ENCODE measurements around the gene HDAC6.
"Not testable (repeated sequence)": the region's sequence is repeated elsewhere in the genome, so short reads cannot be mapped to it uniquely, and the experiment has no call there.

Gene HDAC6

DNA sequence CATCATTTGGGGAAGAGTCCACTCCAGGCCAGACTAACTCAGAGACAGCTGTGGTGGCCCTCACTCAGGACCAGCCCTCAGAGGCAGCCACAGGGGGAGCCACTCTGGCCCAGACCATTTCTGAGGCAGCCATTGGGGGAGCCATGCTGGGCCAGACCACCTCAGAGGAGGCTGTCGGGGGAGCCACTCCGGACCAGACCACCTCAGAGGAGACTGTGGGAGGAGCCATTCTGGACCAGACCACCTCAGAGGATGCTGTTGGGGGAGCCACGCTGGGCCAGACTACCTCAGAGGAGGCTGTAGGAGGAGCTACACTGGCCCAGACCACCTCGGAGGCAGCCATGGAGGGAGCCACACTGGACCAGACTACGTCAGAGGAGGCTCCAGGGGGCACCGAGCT, 21.2 kb downstream of the HDAC6 start:
- DNase-seq = no peak

DNA sequence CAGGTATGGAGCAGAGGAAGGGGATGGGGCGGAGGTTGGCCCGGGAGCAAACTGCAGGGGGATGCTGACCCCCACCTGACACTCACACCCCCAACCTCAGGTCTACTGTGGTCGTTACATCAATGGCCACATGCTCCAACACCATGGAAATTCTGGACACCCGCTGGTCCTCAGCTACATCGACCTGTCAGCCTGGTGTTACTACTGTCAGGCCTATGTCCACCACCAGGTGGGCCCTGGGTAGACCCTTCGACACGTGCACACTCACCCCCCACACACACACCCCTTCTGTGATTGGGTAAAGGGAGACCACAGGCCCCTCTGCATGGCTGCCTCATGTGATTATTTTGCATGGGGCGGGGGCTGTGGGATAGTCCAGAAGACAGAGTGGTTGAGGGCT, 22.2 kb downstream of the HDAC6 start:
- DNase-seq = no peak

DNA sequence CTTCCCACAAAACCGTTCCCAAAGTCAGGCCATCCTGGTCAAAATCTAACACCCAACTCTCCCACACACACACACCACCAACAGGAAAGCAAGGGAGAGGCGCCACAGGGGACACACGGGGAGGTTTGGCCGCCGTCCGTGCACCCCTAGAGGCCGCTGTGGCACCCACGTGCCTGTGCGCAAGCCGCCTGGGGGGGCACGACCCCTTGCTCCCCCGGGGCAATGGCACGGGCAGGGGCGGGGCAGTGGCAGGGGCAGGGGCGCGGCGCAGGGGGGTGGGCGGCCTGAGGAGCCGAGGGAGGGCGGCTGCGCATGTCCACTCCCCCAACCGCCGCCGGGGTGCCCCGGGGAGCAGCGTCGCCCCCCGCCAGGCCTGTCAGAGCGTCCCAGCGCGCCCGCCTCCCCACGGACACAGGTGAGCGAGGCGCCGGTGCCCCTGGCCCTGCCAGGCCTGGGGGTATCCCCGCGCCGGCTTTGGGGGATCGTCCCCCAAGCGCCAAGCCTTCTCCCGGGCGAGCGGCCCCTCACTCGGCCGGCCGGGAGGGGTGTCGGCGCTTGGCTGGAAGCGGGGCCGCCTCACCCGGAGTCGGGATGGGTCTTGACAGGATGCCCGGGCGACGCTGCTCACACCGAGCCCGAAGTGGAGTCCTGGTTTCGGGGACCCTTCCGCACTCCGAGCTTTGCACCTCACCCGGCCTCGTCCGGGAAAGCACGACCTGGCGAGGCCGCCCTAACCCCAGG, 24.4 kb downstream of the HDAC6 start, which contains the start of gene ERAS:
Gene ERAS (plus strand): TSS at position 379 of the 741 bp plus-strand sequence. CDS start 2,611 bp downstream, outside the sequence.
- DNase-seq = peak; percentile 19

DNA sequence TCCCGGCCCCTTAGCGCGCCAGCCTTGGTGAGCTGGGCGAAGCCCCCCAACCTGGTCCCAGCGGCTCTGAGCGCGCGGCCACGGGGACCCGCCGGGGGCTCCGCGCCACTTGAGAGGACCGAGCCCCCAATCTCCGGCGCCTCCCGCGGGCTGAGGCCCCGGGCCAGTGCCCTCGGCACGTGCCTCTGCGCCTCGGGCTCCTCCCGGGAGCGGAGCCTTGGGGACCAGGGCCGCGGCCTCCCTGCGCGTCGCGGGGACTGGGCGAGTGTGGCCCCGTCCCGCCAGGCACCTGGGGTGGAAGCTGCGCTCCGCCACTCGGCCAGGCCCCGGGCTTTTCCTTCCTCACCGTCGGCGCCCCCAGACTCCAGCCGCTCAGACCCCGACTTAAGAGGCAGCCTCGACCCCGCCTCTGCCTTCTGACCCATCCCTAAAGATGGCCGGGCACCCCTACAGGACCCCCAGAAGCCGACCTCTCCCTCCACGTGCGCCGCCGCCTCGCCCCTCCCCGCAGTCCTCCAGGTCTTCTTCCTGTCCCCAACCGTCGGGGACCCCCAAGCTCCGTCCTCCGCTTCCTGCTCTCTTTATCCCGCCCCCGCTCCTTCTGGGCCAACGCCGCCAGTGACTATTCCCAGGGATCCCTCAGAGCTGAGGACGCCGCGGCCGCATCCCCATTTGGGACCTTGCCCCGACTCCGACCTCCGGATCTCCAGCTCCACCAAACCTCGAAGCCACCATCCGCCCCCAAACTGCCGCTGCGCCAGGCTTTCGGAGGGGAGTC, 25.2 kb downstream of the HDAC6 start:
- peak; percentile 7 for DNase-seq

DNA sequence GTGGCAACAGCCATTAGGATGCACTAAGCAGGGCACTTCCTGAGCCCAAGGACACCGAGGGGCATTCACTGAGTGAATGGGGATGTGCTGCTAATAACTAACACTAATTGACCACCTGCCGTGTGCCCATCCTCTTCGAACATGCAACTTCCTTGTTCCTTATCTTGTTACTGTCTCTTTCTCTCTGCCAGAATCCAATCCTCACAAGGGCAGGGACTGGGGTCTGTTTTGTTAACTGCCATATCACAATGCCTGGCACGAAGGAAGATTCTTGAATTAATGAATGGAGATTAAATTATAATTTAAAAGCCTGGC, 25.7 kb downstream of the HDAC6 start:
- no peak for DNase-seq

DNA sequence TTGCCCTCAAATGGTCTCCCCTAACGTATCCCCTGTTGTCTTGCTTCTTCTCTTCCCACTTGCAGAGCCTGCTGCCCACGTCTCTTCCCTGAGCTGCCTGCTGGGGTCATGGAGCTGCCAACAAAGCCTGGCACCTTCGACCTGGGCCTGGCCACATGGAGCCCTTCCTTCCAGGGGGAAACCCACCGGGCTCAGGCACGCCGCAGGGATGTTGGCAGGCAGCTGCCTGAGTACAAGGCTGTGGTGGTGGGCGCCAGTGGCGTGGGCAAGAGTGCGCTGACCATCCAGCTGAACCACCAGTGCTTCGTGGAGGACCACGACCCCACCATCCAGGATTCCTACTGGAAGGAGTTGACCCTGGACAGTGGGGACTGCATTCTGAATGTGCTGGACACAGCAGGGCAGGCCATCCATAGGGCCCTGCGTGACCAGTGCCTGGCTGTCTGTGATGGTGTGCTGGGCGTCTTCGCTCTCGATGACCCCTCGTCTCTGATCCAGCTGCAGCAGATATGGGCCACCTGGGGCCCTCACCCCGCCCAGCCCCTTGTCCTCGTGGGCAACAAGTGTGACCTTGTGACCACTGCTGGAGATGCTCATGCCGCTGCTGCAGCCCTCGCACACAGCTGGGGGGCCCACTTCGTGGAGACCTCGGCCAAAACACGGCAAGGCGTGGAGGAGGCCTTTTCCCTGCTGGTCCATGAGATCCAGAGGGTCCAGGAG, 27.3 kb downstream of the HDAC6 start:
- DNase-seq = no peak

DNA sequence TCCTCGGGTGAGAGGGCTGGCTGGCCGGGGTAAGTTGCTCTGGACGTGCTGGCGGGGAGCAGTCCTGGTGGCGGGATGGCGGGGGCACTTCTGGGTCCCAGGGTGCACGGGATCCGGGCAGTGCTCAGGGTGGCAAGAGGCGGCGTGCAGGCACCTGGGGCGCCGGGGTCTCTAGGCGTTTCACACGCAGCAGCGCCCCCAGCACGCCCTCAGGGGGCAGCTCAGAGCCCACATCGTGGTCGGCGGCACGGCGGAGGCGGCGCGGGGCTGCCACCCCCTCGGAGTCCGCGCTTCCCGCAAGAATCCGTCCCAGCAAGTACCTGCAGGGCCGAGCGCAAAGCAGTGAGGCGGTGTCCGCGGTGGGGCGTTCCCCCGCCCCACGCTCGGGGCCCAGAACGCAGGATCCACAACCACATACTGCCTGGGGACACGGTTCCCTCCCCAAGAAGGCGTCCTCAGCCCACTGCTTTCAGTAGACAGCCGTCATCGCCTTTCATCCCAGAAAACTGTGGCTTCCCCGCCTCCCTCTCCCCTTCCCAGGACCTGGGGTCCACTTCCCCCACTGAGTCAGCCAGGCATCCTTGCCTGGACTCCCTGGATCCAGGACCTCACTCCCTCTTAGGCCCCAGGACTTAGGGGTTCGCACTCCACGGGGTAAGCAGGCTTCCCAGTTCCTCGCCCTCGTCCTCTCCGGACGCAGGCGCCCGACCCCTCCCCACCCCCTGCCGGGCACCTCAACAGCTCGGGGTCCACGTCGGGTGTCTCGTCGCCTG, 29.5 kb downstream of the HDAC6 start:
- no peak for DNase-seq

DNA sequence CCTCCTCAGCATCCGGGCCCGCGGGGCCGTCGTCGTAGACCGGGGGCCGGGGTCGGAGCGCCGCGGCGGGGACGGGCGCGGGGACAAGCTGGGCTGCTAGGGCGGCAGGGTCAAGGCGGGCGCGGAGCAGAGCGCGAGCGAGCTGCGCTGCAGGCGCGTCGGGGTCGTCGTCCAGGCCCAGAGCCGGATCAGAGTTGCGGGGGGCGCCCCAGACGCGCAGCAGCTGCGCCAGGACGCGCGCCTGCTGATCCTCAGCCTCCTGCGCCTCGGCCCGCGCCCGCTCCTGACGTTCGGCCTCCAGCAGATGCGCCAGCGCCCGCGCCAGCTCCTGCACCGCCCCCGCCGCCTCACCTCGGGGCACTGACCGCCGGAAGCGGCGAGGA, 30.0 kb downstream of the HDAC6 start:
- DNase-seq = peak; percentile 25

DNA sequence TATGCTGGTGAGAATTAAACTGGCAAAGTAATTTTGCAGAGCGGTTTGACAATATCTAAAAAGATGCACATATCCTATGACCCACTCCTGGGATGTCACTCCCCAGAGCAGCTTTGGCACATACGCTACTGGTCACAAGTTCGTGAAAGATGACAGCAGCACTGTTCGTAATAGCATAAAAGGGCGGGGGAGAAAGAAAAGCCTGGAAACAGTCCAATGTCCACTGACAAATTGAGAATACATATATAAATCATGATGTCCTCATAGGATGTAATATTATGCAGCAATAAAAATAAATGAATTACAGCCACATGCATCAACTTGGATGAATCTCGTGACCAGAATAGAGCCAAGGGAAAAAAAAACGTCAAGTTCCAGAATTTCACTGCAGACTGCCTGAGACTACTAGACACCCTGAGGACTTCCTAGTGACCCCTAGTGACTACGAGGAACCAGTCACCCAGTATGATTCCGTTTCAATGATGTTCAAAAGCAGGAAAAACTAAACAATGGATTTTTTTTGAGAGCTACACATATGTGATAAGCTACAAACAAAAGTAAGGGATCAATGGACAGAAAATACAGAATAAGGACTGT, 31.8 kb downstream of the HDAC6 start:
- no peak for DNase-seq

DNA sequence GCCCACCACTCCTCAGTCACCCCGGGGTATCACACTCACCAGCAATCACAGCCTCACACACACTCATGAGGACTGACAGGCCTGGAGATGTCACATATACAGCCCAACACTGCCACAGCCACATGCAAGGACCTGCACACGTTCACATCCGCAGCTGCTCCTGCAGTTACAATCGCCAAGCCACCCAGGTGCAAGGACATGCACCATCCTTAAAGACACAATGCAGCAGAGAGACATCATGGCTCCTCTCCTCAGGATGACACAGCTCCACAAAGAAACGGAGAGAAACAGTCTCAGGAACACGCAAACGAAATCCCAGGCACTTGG, 32.5 kb downstream of the HDAC6 start:
- peak; percentile 14 for DNase-seq

DNA sequence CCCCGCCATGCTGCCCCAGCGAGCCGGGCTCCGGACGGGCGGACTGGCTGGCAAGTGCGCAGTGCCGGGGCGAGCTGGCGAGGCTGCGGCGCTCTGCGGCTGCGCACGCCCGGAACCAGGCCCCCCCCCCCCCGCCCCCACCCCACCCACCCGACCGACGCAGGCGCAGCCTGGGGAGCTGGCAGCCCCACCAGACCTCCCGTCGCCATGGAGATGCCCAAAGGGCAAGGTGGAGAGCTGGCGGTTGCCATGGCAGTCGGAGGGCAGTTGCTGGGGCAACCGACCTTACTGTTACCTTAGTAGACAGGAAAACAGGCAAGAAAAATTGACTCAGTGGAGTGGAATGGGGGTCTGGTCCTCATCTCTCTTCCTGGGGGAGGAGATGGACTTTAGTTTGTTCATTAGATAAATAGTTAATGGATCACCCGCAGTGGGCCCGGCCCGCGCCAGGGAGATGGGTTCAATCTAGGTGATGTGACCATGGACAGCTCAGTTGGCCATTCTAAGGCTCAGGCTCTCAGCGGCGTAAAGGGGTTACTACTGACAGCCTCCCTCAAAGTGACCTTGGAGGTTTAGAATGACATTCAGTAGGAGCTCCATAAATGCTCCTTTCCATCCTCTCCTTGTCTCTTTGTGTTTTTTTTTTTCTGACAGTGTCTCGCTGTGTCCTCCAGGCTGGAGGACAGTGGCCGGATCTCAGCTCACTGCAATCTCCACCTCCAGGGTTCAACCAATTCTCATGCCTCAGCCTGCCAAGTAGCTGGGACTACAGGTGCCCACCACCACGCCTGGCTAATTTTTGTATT, 33.9 kb downstream of the HDAC6 start, which contains the start of gene PCSK1N:
Gene PCSK1N (minus strand): TSS at position 87 of the 806 bp plus-strand sequence. CDS start 78 bp downstream, at position 9.
- peak; percentile 24 for DNase-seq

DNA sequence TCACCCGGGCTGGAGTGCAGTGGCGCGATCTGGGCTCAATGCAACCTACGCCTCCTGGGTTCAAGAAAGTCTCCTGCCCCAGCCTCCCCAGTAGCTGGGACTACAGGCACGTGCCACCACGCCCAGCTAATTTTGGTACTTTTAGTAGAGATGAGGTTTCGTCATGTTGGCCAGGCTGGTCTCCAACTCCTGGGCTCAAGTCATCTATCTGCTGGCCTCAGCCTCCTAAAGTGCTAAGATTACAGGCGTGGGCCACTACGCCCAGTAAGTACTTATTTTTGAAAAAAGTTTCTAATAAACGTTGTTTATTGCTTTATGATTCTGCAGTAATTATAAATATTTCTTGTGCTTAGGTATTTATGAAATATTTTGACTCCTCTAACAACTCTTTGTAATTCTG, 37.8 kb downstream of the HDAC6 start:
- DNase-seq = no peak

DNA sequence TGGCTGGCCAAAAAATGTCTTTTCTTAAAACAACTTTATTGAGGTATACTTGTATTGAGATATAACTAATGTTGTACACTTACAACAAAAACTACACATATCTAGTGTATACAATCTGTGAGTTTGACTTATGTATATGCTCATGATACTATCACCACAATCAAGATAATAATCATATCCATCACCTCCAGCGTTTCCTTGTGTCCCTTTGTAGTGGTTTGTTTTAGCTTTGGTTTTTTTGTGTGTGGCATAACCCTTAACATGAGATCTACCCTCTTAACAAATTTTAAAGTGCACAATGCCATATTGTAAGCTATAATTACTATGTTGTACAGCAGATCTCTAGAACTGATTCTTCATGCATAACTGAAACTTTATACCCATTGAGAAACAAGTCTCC, 47.0 kb downstream of the HDAC6 start:
- no peak for DNase-seq

DNA sequence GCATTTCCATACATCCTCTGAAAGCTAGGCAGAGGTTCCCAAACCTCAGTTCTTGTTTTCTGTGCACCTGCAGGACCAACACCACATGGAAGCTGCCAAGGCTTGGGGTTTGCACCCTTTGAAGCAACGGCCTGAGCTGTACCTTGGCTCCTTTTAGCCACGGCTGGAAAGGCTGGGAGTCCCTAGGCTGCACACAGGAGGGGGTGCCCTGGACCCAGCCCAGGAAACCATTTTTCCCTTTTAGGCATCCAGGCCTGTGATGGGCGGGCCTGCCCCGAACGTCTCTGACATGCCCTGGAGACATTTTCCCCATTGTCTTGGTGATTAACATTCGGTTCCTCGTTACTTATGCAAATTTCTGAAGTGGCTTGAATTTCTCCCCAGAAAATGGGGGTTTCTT, 51.0 kb downstream of the HDAC6 start:
- DNase-seq = no peak

DNA sequence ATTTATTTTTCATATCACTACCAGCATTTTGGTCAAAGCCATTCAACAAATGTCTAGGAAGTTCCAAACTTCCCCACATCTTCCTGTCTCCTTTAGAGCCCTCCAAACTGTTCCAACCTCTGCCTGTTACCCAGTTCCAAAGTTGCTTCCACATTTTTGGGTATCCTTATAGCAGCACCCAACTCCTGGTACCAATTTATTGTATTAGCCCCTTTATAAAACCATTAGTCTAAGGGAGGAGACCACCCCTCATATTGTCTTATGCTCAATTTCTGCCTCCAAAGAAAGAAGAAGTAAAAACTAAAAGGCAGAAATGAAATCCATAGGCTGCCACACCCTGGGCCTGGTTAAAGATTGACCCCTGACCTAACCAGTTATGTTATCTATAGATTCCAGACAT, 51.6 kb downstream of the HDAC6 start:
- DNase-seq = not testable (repeated sequence)

DNA sequence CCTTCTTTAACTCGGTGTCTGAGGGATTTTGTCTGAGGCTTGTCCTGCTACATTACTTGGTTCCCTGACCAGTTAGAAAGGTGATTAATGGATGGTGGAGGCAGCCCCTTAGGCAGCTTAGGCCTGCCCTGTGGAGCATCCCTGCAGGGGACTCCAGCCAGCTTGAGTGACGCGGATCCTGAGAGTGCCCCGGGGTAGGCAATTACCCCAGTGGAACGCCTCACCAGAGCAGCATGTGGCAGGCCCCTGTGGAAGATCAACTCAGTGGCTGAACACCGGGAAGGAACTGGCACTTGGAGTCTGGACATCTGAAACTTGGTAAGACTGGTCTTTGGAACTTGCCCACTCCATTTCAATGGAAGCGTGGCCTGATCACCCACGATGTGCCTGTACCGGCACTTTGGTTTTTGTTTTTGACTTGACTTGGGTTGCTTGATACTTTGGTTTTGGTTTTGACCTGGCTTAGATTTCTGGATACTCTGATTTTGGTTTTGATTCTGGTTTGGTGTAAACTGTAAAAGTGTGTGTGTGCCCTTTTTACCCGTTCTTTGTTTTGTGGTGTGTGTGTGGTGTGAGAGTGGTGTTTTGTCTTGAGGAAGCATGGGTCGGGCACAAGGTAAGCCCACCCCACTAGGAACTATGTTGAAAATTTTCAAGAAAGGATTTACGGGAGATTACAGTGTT, 52.4 kb downstream of the HDAC6 start:
- DNase-seq = not testable (repeated sequence)

DNA sequence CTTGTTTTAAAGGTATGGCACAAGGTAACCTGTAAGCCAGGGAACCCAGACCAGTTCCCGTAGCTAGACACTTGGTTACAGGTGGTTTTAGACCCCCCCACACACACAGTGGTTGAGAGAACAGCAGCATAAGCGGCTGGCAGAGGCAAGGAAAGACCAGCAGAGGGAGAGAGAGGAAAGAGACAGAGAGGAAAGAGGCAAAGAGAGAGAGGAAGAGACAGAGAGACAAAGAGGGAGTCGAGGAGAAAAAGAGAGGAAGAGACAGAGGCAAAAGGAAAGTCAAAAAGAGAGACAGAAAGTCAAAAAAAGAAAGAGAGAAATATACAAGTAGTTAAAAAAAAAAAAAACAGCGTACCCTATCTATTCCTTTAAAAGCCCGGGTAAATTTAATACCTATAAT, 53.0 kb downstream of the HDAC6 start:
- no peak for DNase-seq

DNA sequence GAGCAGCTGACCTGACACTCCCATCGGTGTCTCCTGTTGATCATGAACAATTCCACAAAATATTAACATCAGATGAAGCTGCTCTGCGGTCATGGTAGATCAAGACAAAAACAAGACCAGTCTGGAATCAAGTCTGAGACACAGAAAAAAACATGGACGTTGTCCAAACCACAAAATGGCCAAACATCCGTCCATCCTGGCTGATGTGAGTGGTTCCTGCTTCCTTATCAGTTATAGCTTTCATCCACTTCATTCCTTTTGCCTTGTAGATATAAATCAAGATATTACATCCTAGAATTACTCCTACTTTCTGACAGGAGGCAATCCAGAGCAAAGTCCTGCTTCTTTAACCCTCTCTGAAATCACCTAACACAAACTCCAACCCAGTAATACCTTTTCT, 62.3 kb downstream of the HDAC6 start:
- no peak for DNase-seq

DNA sequence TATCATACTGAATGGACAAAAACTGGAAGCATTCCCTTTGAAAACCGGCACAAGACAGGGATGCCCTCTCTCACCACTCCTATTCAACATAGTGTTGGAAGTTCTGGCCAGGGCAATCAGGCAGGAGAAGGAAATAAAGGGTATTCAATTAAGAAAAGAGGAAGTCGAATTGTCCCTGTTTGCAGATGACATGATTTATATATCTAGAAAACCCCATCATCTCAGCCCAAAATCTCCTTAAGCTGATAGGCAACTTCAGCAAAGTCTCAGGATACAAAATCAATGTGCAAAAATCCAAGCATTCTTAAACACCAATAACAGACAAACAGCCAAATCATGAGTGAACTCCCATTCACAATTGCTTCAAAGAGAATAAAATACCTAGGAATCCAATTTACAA, 70.2 kb downstream of the HDAC6 start:
- not testable (repeated sequence) for DNase-seq
